GM18870 (cell line): ENCODE results near the gene BCL6.
A peak's percentile ranks its signal among the peaks of the same experiment; 100 is the strongest.
"Not testable (repeated sequence)": the region's sequence is repeated elsewhere in the genome, so short reads cannot be mapped to it uniquely, and the experiment has no call there.

Experiments used
- ATAC-seq: cut with Tn5 transposase; IDR thresholded peaks from one replicate; pipeline ENCODE4 v1.9.1; 2021; ENCODE audit warnings: moderate library complexity; ENCODE audit not compliant: unreplicated experiment

BCL6 gene

GRCh38 chr3:187717572-187717971 is 27.7 kb downstream of the BCL6 start:
- ATAC-seq, result no peak

- ATAC-seq, result peak; percentile 74
Observed at GRCh38 chr3:187714404-187714979, 30.8 kb downstream of the BCL6 start.

GRCh38 chr3:187713504-187713903 is 31.8 kb downstream of the BCL6 start:
- ATAC-seq, result no peak

GRCh38 chr3:187709155-187709554 is 36.1 kb downstream of the BCL6 start:
- ATAC-seq, result no peak

- ATAC-seq, result no peak
Observed at GRCh38 chr3:187708696-187709095, 36.6 kb downstream of the BCL6 start.

- ATAC-seq, result no peak
Observed at GRCh38 chr3:187706971-187707370, 38.3 kb downstream of the BCL6 start.

- ATAC-seq, result no peak
Observed at GRCh38 chr3:187705164-187705563, 40.1 kb downstream of the BCL6 start.

GRCh38 chr3:187702507-187703033 is 42.7 kb downstream of the BCL6 start, which contains the start of gene RTP2:
Gene RTP2 (minus strand): TSS chr3:187702557. CDS start chr3:187702128, 429 bp downstream.
- no peak for ATAC-seq

GRCh38 chr3:187700249-187700648 is 45.0 kb downstream of the BCL6 start:
- ATAC-seq, result no peak

GRCh38 chr3:187698499-187699399 is 46.5 kb downstream of the BCL6 start:
- no peak for ATAC-seq

- no peak for ATAC-seq
Observed at GRCh38 chr3:187696021-187696420, 49.2 kb downstream of the BCL6 start.

GRCh38 chr3:187695449-187695848 is 49.8 kb downstream of the BCL6 start:
- ATAC-seq, result no peak

- ATAC-seq, result no peak
Observed at GRCh38 chr3:187694801-187695200, 50.5 kb downstream of the BCL6 start.

- ATAC-seq, result no peak
Observed at GRCh38 chr3:187693431-187693830, 51.8 kb downstream of the BCL6 start.

GRCh38 chr3:187689984-187690383 is 55.3 kb downstream of the BCL6 start:
- no peak for ATAC-seq

GRCh38 chr3:187686621-187687273 is 58.5 kb downstream of the BCL6 start:
- no peak for ATAC-seq

- no peak for ATAC-seq
Observed at GRCh38 chr3:187685948-187686347, 59.3 kb downstream of the BCL6 start.

GRCh38 chr3:187684880-187685279 is 60.4 kb downstream of the BCL6 start:
- ATAC-seq, result no peak

GRCh38 chr3:187684444-187684843 is 60.8 kb downstream of the BCL6 start:
- no peak for ATAC-seq

- ATAC-seq, result not testable (repeated sequence)
Observed at GRCh38 chr3:187681756-187682155, 63.5 kb downstream of the BCL6 start.

GRCh38 chr3:187679638-187680396 is 65.5 kb downstream of the BCL6 start:
- no peak for ATAC-seq
